Ectodermal cell (in vitro differentiated cells): ENCODE results near the gene ESRP2.

Experiments
- H3K27ac ChIP-seq: 2 replicates; pipeline ENCODE4 v1.7.0; 2013; ENCODE audit warnings: mild to moderate bottlenecking, low read depth, low read length; ENCODE audit not compliant: insufficient read depth, poor library complexity, severe bottlenecking
- H3K27me3 ChIP-seq: 2 replicates; pipeline ENCODE4 v1.7.0; 2013; ENCODE audit warnings: mild to moderate bottlenecking, low read length; ENCODE audit not compliant: insufficient read depth, control insufficient read depth, poor library complexity, severe bottlenecking
- H3K36me3 ChIP-seq: one replicate; pipeline ENCODE4 v1.7.0; 2013; ENCODE audit warnings: low read length; ENCODE audit not compliant: control insufficient read depth, insufficient read depth
- H3K4me1 ChIP-seq: one replicate; pipeline ENCODE4 v1.7.0; 2013; ENCODE audit warnings: low read length; ENCODE audit not compliant: control insufficient read depth, insufficient read depth
- H3K4me3 ChIP-seq: 2 replicates; pipeline ENCODE4 v1.7.0; 2013; ENCODE audit warnings: low read depth, low read length, control low read depth; ENCODE audit not compliant: insufficient read depth
- H3K9me3 ChIP-seq: 2 replicates; pipeline ENCODE4 v1.7.0; 2013; ENCODE audit warnings: mild to moderate bottlenecking, low read length, moderate library complexity; ENCODE audit not compliant: control insufficient read depth
- WGBS, 2 experiments: methylation state at CpG; one replicate each; pipeline ENCODE4 v1.1.7; 2013; ENCODE audit warnings: missing lambda C conversion rate in 2 of 2; 5-methylcytosine and 5-hydroxymethylcytosine counted together

ESRP2 gene

GRCh38 chr16:68238029-68238345 lies 2.1 kb upstream of the ESRP2 start:
- 36 to 37% methylated on average over 20 of the region's 20 CpGs for WGBS, 2 experiments
- Histone ChIP-seq H3K4me3 (peak overlapping the region; percentile 21), H3K36me3 (no peaks in the 10 kb centered on the region), H3K27ac (no peak overlapping the region), H3K9me3 (no peaks in the 10 kb centered on the region), H3K27me3 (peaks cover 40% of the 10 kb centered on the region), H3K4me1 (peaks cover 18% of the 10 kb centered on the region)

DNA sequence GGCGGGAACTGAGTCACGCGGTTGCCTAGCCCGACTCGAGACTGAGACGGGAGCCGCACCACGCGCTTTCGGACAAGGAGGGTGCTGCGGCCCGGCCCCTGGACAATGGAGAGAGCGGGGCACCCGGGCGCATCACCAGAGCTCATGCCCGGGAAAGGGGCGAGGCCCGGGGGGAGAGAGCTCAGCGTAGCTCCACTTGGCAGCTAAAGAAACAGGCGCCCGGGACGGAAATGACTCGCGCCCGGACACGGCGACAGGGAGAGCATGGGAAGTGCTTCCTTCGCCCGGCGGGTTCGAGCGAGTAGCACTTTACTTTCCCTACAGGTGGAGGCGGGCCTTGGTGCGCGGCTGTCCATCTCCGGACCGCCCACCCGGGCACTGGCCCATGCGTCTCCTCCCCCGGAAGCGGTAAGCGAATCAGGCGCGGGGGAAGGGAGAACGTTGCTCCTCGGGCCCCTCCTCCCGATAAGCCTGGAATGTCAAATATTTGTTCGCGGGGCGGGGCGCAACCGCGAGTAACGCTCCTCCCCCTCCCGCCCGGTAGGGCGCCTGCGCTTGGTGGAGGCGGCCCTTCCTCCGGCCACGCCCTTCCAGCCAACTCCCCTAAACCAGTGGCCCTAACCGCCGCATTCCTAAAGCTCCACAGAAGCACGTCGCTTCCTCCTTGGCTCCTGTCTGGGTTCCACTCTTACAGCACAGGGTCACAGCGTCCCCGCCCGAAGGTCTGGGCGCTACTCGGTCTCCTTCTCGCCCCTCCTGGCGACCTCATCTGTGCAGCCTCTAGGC lies 1.5 kb upstream of the ESRP2 start:
- 0 to 1% methylated on average over 72 of the region's 72 CpGs for WGBS, 2 experiments
- Histone ChIP-seq H3K27ac (peak overlapping the region; percentile 36), H3K4me1 (peaks cover 18% of the 10 kb centered on the region), H3K36me3 (no peaks in the 10 kb centered on the region), H3K4me3 (peak overlapping the region; percentile 50), H3K27me3 (peaks cover 40% of the 10 kb centered on the region), H3K9me3 (no peaks in the 10 kb centered on the region)

DNA sequence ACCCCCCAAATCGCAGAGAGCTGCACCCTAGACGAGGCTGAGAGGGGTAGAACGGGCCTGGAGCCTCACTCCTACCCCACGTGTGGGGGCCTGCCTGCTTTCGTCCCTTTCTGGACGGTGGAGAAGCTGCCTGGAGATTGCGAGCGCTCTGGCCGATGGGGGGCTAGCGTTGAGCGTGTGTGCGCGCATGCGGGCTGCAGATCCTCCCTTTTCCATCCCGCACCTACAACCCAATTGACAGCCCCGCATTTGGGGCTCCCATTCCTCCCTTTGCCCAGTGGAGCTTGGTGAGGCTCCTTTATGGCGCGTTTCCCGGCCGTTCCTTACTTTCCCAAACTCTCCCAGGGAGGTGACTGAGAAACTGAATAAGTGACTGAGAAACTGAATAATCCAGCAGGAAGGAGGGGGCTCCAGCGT lies 907 bp upstream of the ESRP2 start:
- peaks cover 40% of the 10 kb centered on the region for H3K27me3 ChIP-seq
- peak overlapping the region; percentile 50 for H3K4me3 ChIP-seq
- H3K4me1 ChIP-seq = peaks cover 18% of the 10 kb centered on the region
- H3K9me3 ChIP-seq = no peaks in the 10 kb centered on the region
- H3K36me3 ChIP-seq = no peaks in the 10 kb centered on the region
- H3K27ac ChIP-seq = peak overlapping the region; percentile 36
- whole genome bisulfite sequencing, 2 experiments = 4% methylated on average over 21 of the region's 21 CpGs

- H3K36me3 ChIP-seq = no peaks in the 10 kb centered on the region
- H3K4me3 ChIP-seq = peak overlapping the region; percentile 50
- H3K9me3 ChIP-seq = no peaks in the 10 kb centered on the region
- WGBS, 2 experiments = 5% methylated on average over 45 of the region's 45 CpGs
- H3K4me1 ChIP-seq = peaks cover 18% of the 10 kb centered on the region
- H3K27ac ChIP-seq = no peak overlapping the region
- H3K27me3 ChIP-seq = peaks cover 40% of the 10 kb centered on the region
Measured at GRCh38 chr16:68236137-68236825, 354 bp upstream of the ESRP2 start.

GRCh38 chr16:68235108-68235886 lies 630 bp downstream of the ESRP2 start:
- peaks cover 40% of the 10 kb centered on the region for H3K27me3 ChIP-seq
- H3K9me3 ChIP-seq = no peaks in the 10 kb centered on the region
- H3K36me3 ChIP-seq = no peaks in the 10 kb centered on the region
- peaks cover 18% of the 10 kb centered on the region for H3K4me1 ChIP-seq
- no peak overlapping the region for H3K27ac ChIP-seq
- 4 to 6% methylated on average over 73 of the region's 73 CpGs for WGBS, 2 experiments
- H3K4me3 ChIP-seq = peak overlapping the region; percentile 50

GRCh38 chr16:68234188-68235107 lies 1.5 kb downstream of the ESRP2 start:
- H3K9me3 ChIP-seq = no peaks in the 10 kb centered on the region
- H3K4me1 ChIP-seq = peaks cover 18% of the 10 kb centered on the region
- no peaks in the 10 kb centered on the region for H3K36me3 ChIP-seq
- peaks cover 40% of the 10 kb centered on the region for H3K27me3 ChIP-seq
- H3K4me3 ChIP-seq = no peak overlapping the region
- no peak overlapping the region for H3K27ac ChIP-seq
- 76 to 79% methylated on average over 13 of the region's 13 CpGs for whole genome bisulfite sequencing, 2 experiments

GRCh38 chr16:68233835-68234187 lies 2.1 kb downstream of the ESRP2 start:
- Histone ChIP-seq H3K4me1 (peaks cover 18% of the 10 kb centered on the region), H3K36me3 (no peaks in the 10 kb centered on the region), H3K9me3 (no peaks in the 10 kb centered on the region), H3K4me3 (no peak overlapping the region), H3K27ac (no peak overlapping the region), H3K27me3 (peaks cover 40% of the 10 kb centered on the region)
- 94 to 96% methylated on average over 8 of the region's 8 CpGs for WGBS, 2 experiments

GRCh38 chr16:68233085-68233834 lies 2.7 kb downstream of the ESRP2 start:
- H3K4me3 ChIP-seq = no peak overlapping the region
- 87 to 88% methylated on average over 5 of the region's 5 CpGs for WGBS, 2 experiments
- H3K36me3 ChIP-seq = no peaks in the 10 kb centered on the region
- H3K27ac ChIP-seq = no peak overlapping the region
- no peaks in the 10 kb centered on the region for H3K9me3 ChIP-seq
- peaks cover 18% of the 10 kb centered on the region for H3K4me1 ChIP-seq
- H3K27me3 ChIP-seq = peaks cover 40% of the 10 kb centered on the region

GRCh38 chr16:68232335-68232734 lies 3.6 kb downstream of the ESRP2 start:
- H3K36me3 ChIP-seq = no peaks in the 10 kb centered on the region
- 93 to 95% methylated on average over 16 of the region's 16 CpGs for WGBS, 2 experiments
- H3K4me1 ChIP-seq = peaks cover 18% of the 10 kb centered on the region
- no peak overlapping the region for H3K4me3 ChIP-seq
- H3K27ac ChIP-seq = no peak overlapping the region
- no peaks in the 10 kb centered on the region for H3K9me3 ChIP-seq
- peaks cover 40% of the 10 kb centered on the region for H3K27me3 ChIP-seq
